Neural cell (in vitro differentiated cells): ENCODE measurements around the gene NFKBIL1. TPM values are rescaled to one million over a fixed set of nuclear protein-coding genes. Genes with fewer than 3 reads are reported as not detected.
"Not testable (repeated sequence)": the region's sequence is repeated elsewhere in the genome, so short reads cannot be mapped to it uniquely, and the experiment has no call there.

Source experiments
- H2AFZ ChIP-seq: fragments of 200-600, 300-800 bp; sonication (generic), shearing (Covaris generic); 2 replicates; pipeline ENCODE4 v1.6.0; 2014; ENCODE audit warnings: low read depth, mild to moderate bottlenecking, antibody characterized with exemption, low read length, moderate library complexity
- H3F3A ChIP-seq: fragments of 200-600 bp; shearing (Covaris generic); 2 replicates; pipeline ENCODE4 v1.6.1; 2016; ENCODE audit warnings: mild to moderate bottlenecking, moderate library complexity, mixed read lengths, antibody characterized with exemption, low read length; ENCODE audit not compliant: insufficient read depth, poor library complexity, severe bottlenecking
- H3K27ac ChIP-seq: fragments of 200-600, 300-800 bp; sonication (generic), shearing (Covaris generic); 2 replicates; pipeline ENCODE4 v1.5.1; 2014; ENCODE audit warnings: mild to moderate bottlenecking, low read length, moderate library complexity
- H3K27me3 ChIP-seq: fragments of 300-800, 200-600 bp; sonication (generic), shearing (Covaris generic); 2 replicates; pipeline ENCODE4 v1.6.0; 2014; ENCODE audit warnings: mild to moderate bottlenecking, low read depth, low read length, moderate library complexity; ENCODE audit not compliant: insufficient read depth
- H3K36me3 ChIP-seq: fragments of 300-800, 200-600 bp; sonication (generic), shearing (Covaris generic); 2 replicates; pipeline ENCODE4 v1.5.1; 2014; ENCODE audit warnings: mild to moderate bottlenecking, antibody characterized with exemption, low read length, moderate library complexity; ENCODE audit not compliant: insufficient read depth
- H3K4me2 ChIP-seq: fragments of 300-800, 200-600 bp; sonication (generic), shearing (Covaris generic); 2 replicates; pipeline ENCODE4 v1.6.0; 2014; ENCODE audit warnings: mild to moderate bottlenecking, low read length
- H3K4me3 ChIP-seq: fragments of 300-800, 200-600 bp; sonication (generic), shearing (Covaris generic); 2 replicates; pipeline ENCODE4 v1.5.1; 2014; ENCODE audit warnings: mild to moderate bottlenecking, low read length, moderate library complexity
- H3K79me2 ChIP-seq: fragments of 200-600 bp; shearing (Covaris generic); replicated peaks from 2 replicates; pipeline ENCODE4 v1.6.0; 2014; ENCODE audit warnings: mild to moderate bottlenecking, low read length, moderate library complexity; ENCODE audit not compliant: insufficient read depth
- H3K9ac ChIP-seq: fragments of 300-800, 200-600 bp; sonication (generic), shearing (Covaris generic); 2 replicates; pipeline ENCODE4 v1.6.1; 2016; ENCODE audit warnings: mild to moderate bottlenecking, low read length, mixed read lengths
- H3K9me2 ChIP-seq: fragments of 200-600 bp; shearing (Covaris generic); 2 replicates; pipeline ENCODE4 v1.6.1; 2016; ENCODE audit warnings: mild to moderate bottlenecking, low read length, mixed read lengths; ENCODE audit not compliant: insufficient read depth
- H3K9me3 ChIP-seq: fragments of 200-600, 300-800 bp; sonication (generic), shearing (Covaris generic); 2 replicates; pipeline ENCODE4 v1.6.1; 2016; ENCODE audit warnings: mild to moderate bottlenecking, mixed run types, low read length, moderate library complexity, mixed read lengths
- H4K20me1 ChIP-seq: fragments of 200-600 bp; shearing (Covaris generic); 2 replicates; pipeline ENCODE4 v1.6.1; 2016; ENCODE audit warnings: mild to moderate bottlenecking, mixed run types; ENCODE audit not compliant: insufficient read depth
- EP300 ChIP-seq: fragments of 450-650 bp; conservative IDR thresholded peaks from 2 replicates; pipeline ENCODE4 v1.6.1; 2014; ENCODE audit warnings: antibody characterized with exemption, mild to moderate bottlenecking, moderate library complexity; ENCODE audit not compliant: poor library complexity, severe bottlenecking
- EZH2 ChIP-seq: fragments of 200-600, 300-800 bp; shearing (Covaris generic), sonication (generic); IDR thresholded peaks from 2 replicates; pipeline ENCODE4 v1.6.1; 2014; ENCODE audit warnings: antibody characterized with exemption, low read length, borderline replicate concordance, mild to moderate bottlenecking; ENCODE audit not compliant: insufficient read depth, poor library complexity, severe bottlenecking
- MXI1 ChIP-seq: fragments of 450-650 bp; conservative IDR thresholded peaks from 2 replicates; pipeline ENCODE4 v1.6.1; 2014; ENCODE audit warnings: antibody characterized with exemption, mild to moderate bottlenecking; ENCODE audit not compliant: poor library complexity, severe bottlenecking
- POLR2AphosphoS5 ChIP-seq: IDR thresholded peaks from 2 replicates; pipeline ENCODE4 v1.6.1; 2012
- RAD21 ChIP-seq: fragments of 450-650 bp; conservative IDR thresholded peaks from 2 replicates; pipeline ENCODE4 v1.6.1; 2014; ENCODE audit warnings: antibody characterized with exemption, mild to moderate bottlenecking, moderate library complexity
- SMC3 ChIP-seq: fragments of 450-650 bp; conservative IDR thresholded peaks from 2 replicates; pipeline ENCODE4 v1.6.1; 2014; ENCODE audit warnings: antibody characterized with exemption, mild to moderate bottlenecking, moderate library complexity; ENCODE audit not compliant: poor library complexity
- TAF1 ChIP-seq: IDR thresholded peaks from 2 replicates; pipeline ENCODE4 v1.6.1; 2012; ENCODE audit warnings: low read depth
- polyA plus RNA-seq: library from polyadenylated mRNA; depleted of rRNA; stranded (reverse); fragments of >200 nt; gene quantifications from 2 replicates; pipeline ENCODE4 v1.2.3, GENCODE V29; 2014
- TF ChIP-seq, protein P1 (sequence below): IDR thresholded peaks from 2 replicates; pipeline ENCODE4 v1.6.1; 2012; ENCODE audit warnings: borderline replicate concordance
- TF ChIP-seq, protein P2 (sequence below): fragments of 450-650 bp; IDR thresholded peaks from 2 replicates; pipeline ENCODE4 v1.5.1; 2014; ENCODE audit warnings: antibody characterized with exemption, mild to moderate bottlenecking, moderate library complexity; ENCODE audit not compliant: poor library complexity, severe bottlenecking

The NFKBIL1 gene
- polyA plus RNA-seq, 1 donor from 2014 or later: 88.7 TPM

DNA sequence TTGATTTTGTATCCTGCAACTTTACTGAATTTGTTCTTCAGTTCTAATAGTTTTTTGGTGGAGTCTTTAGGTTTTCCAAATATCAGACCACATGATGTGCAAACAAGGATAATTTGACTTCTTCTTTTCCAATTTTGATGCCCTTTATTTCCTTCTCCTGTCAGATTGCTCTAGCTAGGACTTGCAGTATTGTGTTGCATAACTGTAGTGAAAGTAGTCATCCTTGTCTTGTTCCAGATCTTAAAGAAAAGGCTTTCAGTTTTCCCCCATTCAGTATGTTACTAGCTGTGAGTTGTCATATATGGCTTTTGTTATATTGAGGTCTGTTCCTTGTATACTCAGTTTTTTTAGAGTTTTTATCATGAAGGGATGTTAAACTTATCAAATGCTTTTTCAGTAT lies 44.8 kb upstream of the NFKBIL1 start:
- no peak overlapping the region for H3K9ac ChIP-seq
- no peaks in the 10 kb centered on the region for H3F3A ChIP-seq
- H3K9me2 ChIP-seq: no peaks in the 10 kb centered on the region
- H3K4me2 ChIP-seq: no peak overlapping the region
- no peaks in the 10 kb centered on the region for H3K36me3 ChIP-seq
- H3K4me3 ChIP-seq: no peak overlapping the region
- no peak overlapping the region for H3K27ac ChIP-seq
- no peaks in the 10 kb centered on the region for H3K9me3 ChIP-seq
- no peaks in the 10 kb centered on the region for H4K20me1 ChIP-seq
- peaks cover 25% of the 10 kb centered on the region for H3K27me3 ChIP-seq
- H3K79me2 ChIP-seq: no peaks in the 10 kb centered on the region
- TF ChIP-seq POLR2AphosphoS5: no peak
- TF ChIP-seq RAD21: no peak
- TF ChIP-seq SMC3: no peak
- TF ChIP-seq, protein P1, sequence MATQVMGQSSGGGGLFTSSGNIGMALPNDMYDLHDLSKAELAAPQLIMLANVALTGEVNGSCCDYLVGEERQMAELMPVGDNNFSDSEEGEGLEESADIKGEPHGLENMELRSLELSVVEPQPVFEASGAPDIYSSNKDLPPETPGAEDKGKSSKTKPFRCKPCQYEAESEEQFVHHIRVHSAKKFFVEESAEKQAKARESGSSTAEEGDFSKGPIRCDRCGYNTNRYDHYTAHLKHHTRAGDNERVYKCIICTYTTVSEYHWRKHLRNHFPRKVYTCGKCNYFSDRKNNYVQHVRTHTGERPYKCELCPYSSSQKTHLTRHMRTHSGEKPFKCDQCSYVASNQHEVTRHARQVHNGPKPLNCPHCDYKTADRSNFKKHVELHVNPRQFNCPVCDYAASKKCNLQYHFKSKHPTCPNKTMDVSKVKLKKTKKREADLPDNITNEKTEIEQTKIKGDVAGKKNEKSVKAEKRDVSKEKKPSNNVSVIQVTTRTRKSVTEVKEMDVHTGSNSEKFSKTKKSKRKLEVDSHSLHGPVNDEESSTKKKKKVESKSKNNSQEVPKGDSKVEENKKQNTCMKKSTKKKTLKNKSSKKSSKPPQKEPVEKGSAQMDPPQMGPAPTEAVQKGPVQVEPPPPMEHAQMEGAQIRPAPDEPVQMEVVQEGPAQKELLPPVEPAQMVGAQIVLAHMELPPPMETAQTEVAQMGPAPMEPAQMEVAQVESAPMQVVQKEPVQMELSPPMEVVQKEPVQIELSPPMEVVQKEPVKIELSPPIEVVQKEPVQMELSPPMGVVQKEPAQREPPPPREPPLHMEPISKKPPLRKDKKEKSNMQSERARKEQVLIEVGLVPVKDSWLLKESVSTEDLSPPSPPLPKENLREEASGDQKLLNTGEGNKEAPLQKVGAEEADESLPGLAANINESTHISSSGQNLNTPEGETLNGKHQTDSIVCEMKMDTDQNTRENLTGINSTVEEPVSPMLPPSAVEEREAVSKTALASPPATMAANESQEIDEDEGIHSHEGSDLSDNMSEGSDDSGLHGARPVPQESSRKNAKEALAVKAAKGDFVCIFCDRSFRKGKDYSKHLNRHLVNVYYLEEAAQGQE: no peak
- TF ChIP-seq EZH2: no peak
- TF ChIP-seq, protein P2, sequence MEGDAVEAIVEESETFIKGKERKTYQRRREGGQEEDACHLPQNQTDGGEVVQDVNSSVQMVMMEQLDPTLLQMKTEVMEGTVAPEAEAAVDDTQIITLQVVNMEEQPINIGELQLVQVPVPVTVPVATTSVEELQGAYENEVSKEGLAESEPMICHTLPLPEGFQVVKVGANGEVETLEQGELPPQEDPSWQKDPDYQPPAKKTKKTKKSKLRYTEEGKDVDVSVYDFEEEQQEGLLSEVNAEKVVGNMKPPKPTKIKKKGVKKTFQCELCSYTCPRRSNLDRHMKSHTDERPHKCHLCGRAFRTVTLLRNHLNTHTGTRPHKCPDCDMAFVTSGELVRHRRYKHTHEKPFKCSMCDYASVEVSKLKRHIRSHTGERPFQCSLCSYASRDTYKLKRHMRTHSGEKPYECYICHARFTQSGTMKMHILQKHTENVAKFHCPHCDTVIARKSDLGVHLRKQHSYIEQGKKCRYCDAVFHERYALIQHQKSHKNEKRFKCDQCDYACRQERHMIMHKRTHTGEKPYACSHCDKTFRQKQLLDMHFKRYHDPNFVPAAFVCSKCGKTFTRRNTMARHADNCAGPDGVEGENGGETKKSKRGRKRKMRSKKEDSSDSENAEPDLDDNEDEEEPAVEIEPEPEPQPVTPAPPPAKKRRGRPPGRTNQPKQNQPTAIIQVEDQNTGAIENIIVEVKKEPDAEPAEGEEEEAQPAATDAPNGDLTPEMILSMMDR: no peak
- no peak for TF ChIP-seq MXI1
- H2AFZ ChIP-seq: no peak overlapping the region

DNA sequence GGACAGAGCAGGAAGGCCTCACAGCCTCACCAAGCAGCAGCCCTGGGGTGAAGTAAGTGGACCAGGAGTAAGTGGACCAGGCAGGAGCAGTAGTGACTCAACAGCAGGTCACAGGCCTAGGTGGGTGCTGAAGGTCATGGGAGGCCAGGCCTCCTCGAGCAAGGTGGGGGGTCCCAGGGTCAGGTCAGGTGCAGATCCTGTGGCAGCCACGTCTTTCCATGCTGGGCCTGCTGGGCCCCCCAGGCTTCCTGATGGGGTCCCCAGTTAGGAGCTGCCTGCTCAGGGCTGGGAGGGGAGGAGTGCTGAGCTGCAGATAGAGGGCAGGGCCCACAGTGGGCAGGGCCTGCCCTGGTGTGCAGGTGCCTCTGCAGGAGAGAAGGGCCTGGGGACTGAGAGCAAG lies 38.4 kb upstream of the NFKBIL1 start:
- H3F3A ChIP-seq, H3K27me3 ChIP-seq, H2AFZ ChIP-seq, H3K27ac ChIP-seq, H4K20me1 ChIP-seq, H3K79me2 ChIP-seq, H3K9me2 ChIP-seq, H3K9ac ChIP-seq, H3K9me3 ChIP-seq, H3K36me3 ChIP-seq, H3K4me2 ChIP-seq, H3K4me3 ChIP-seq: not testable (repeated sequence)

DNA sequence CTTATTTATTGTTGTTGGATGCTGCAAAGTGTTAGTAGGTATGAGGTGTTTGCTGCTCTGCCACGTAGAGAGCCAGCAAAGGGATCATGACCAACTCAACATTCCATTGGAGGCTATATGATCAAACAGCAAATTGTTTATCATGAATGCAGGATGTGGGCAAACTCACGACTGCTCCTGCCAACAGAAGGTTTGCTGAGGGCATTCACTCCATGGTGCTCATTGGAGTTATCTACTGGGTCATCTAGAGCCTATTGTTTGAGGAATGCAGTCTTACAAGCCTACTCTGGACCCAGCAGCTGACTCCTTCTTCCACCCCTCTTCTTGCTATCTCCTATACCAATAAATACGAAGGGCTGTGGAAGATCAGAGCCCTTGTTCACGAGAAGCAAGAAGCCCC lies 37.4 kb upstream of the NFKBIL1 start:
- H3K36me3 ChIP-seq: no peaks in the 10 kb centered on the region
- no peak for TF ChIP-seq SMC3
- TF ChIP-seq RAD21: no peak
- TF ChIP-seq POLR2AphosphoS5: no peak
- TF ChIP-seq, protein P2: no peak
- TF ChIP-seq TAF1: no peak
- TF ChIP-seq EZH2: no peak
- no peak for TF ChIP-seq MXI1
- TF ChIP-seq, protein P1: no peak
- no peak for TF ChIP-seq EP300
- H3K27me3 ChIP-seq: no peaks in the 10 kb centered on the region
- H3K9me3 ChIP-seq: no peaks in the 10 kb centered on the region
- no peak overlapping the region for H3K9ac ChIP-seq
- H3K27ac ChIP-seq: no peak overlapping the region
- H3K4me2 ChIP-seq: no peak overlapping the region
- H3F3A ChIP-seq: no peaks in the 10 kb centered on the region
- no peaks in the 10 kb centered on the region for H3K79me2 ChIP-seq
- no peak overlapping the region for H3K4me3 ChIP-seq
- no peaks in the 10 kb centered on the region for H4K20me1 ChIP-seq
- H2AFZ ChIP-seq: no peak overlapping the region
- H3K9me2 ChIP-seq: no peaks in the 10 kb centered on the region
